ENCODE data around the gene SAMD8.

- TF ChIP-seq CTCF (IDR thresholded peaks at IDR 0.05) (peak; percentile 93 to 100 (median 99)), POLR2A (IDR thresholded peaks at IDR 0.05) (no peak)
These were observed 11.3 kb upstream of the SAMD8 start for GRCh38 chr10:75099952-75100763.

All from heart left ventricle (tissue), 13 donors.